Right lobe of liver (tissue), 4 donors: ENCODE data around the gene DGKH.

ENCODE experiments used
- CTCF ChIP-seq, 4 donors: fragments of 200-600 bp in 3 of 4; fragments of 450-650 bp in 1 of 4; IDR thresholded peaks; one replicate each; pipeline versions ENCODE4 v1.5.1 to v1.8.0; 2016 to 2022; ENCODE audit warnings: antibody characterized with exemption in 4 of 4, mild to moderate bottlenecking in 2 of 4
- POLR2A ChIP-seq: fragments of 450-650 bp; IDR thresholded peaks from one replicate; pipeline ENCODE4 v1.6.1; 2017; ENCODE audit warnings: antibody characterized with exemption, mild to moderate bottlenecking
- donor health status: DM: no; HTN: no; CAD: no.
- donor health status: DM: no; HTN: no; CAD: no.
- donor health status: DM: no; HTN: yes; CAD: no.

DNA sequence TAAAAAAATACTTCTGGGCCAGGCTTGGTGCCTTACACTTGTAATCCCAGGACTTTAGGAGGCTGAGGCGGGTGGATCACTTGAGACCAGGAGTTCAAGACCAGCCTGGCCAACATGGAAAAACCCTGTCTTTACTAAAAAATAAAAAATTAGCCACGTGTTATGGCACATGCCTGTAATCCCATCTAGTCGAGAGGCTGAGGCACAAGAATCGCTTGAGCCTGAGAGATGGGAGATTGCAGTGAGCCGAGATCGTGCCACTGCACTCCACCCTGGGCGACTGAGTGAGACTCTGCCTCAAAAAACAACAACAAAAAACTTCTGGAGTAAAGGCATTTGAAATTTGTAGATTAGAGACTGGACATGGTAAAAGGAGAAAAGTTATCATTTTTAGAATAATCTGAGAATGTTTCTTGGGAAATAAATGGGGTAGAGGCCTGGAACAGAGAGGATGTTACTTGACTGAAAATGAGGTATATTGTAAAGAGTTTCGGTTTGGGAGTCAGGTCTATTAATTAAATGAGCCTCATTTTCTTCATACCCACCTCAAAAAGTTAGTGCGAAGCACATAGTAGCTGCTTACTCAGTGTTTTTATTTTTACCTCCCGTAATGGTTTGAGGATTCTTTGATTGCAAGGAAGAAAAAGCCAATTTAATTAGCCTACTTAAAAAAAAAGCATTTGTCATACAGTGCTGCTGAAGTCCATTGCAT is 226.1 kb downstream of the DGKH start:
- no peak for TF ChIP-seq CTCF (IDR thresholded peaks at IDR 0.05)
- TF ChIP-seq POLR2A = no peak
